RWPE1 (cell line): ENCODE results near the gene DYNC1H1.

Experiments
- CTCF ChIA-PET: fragments of 350-600 bp; sonication (Branson Sonifier 250); formaldehyde crosslinking; extraction: SDS; loops from one replicate; lab custom pipeline; 2021; lab: Yijun Ruan, JAX
- POLR2A ChIA-PET: fragments of 400-600 bp; formaldehyde crosslinking; extraction: SDS; loops from one replicate; lab custom pipeline; 2020; ENCODE audit warnings: antibody characterized with exemption; ENCODE audit not compliant: low non-redundant PET; lab: Yijun Ruan, JAX
- DNase-seq: peaks from one replicate; pipeline ENCODE4 v3.0.0; 2012; ENCODE audit warnings: low spot score
- H3K27ac ChIP-seq: fragments of 450-650 bp; 2 replicates; pipeline ENCODE4 v1.5.1; 2017
- TF ChIP-seq, protein P1 (sequence below): fragments of 450-650 bp; conservative IDR thresholded peaks from 2 replicates; pipeline ENCODE4 v1.5.1; 2017; ENCODE audit warnings: low read depth, mild to moderate bottlenecking

DYNC1H1 gene

GRCh38 chr14:102011631-102012030, 47.3 kb downstream of the DYNC1H1 start:
- ChIA-PET POLR2A (no interaction called here), CTCF (interaction anchor here (0.5 to 0.8 kb wide), 3 partner anchors 20 to 305 kb away, joined by 3 to 4 read pairs (median 3); no protein-coding TSS in a partner anchor)
- TF ChIP-seq, protein P1, sequence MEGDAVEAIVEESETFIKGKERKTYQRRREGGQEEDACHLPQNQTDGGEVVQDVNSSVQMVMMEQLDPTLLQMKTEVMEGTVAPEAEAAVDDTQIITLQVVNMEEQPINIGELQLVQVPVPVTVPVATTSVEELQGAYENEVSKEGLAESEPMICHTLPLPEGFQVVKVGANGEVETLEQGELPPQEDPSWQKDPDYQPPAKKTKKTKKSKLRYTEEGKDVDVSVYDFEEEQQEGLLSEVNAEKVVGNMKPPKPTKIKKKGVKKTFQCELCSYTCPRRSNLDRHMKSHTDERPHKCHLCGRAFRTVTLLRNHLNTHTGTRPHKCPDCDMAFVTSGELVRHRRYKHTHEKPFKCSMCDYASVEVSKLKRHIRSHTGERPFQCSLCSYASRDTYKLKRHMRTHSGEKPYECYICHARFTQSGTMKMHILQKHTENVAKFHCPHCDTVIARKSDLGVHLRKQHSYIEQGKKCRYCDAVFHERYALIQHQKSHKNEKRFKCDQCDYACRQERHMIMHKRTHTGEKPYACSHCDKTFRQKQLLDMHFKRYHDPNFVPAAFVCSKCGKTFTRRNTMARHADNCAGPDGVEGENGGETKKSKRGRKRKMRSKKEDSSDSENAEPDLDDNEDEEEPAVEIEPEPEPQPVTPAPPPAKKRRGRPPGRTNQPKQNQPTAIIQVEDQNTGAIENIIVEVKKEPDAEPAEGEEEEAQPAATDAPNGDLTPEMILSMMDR = no peak
- no peak for DNase-seq
- no peak overlapping the region for H3K27ac ChIP-seq

GRCh38 chr14:102012336-102012735, 48.0 kb downstream of the DYNC1H1 start:
- CTCF ChIA-PET = interaction anchor here (0.5 to 0.6 kb wide), 2 partner anchors 11 to 21 kb away, joined by 3 read pairs; no protein-coding TSS in a partner anchor
- DNase-seq = no peak
- H3K27ac ChIP-seq = no peak overlapping the region
- POLR2A ChIA-PET = no interaction called here
- TF ChIP-seq, protein P1 = no peak

- CTCF ChIA-PET = interaction anchor here (0.5 to 1.0 kb wide), 2 partner anchors 38 to 395 kb away, joined by 3 to 5 read pairs; no protein-coding TSS in a partner anchor
- POLR2A ChIA-PET = no interaction called here
Measured at GRCh38 chr14:102013669-102014200, 49.4 kb downstream of the DYNC1H1 start.

DNA sequence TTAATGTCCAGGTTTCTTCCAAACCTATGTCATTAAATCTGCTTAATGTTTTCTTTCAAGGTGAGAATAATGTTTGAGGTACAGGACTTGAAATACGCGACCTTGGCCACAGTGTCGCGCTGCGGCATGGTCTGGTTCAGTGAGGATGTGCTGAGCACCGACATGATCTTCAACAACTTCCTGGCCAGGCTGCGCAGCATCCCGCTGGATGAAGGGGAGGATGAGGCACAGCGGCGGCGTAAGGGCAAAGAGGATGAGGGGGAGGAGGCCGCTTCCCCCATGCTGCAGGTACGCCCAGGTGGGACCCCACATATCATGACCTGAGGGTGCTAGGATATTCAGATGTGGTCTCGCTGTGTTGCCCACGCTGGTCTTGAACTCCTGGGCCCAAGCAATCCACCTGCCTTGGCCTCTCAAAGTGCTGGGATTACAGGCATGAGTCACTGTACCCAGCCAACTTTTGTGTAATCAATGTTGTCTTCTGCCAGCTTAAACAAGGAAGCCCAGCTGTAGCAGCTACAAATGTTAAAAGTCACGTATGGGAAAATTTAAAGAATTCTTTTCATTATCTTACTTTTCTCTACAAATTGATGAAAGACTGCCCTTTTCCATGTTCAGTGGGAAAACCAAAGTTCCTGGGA, 50.8 kb downstream of the DYNC1H1 start:
- CTCF ChIA-PET = interaction anchor here (0.6 to 0.7 kb wide), 2 partner anchors 22 to 82 kb away, joined by 3 to 4 read pairs; no protein-coding TSS in a partner anchor
- no peak for DNase-seq
- TF ChIP-seq, protein P1 = no peak
- H3K27ac ChIP-seq = no peak overlapping the region
- POLR2A ChIA-PET = no interaction called here

More at GRCh38 chr14:102013669-102014200, 49.4 kb downstream of the DYNC1H1 start:
- no peak for DNase-seq
- TF ChIP-seq, protein P1 = no peak
- no peak overlapping the region for H3K27ac ChIP-seq

GRCh38 chr14:102015771-102016170, 51.4 kb downstream of the DYNC1H1 start:
- TF ChIP-seq, protein P1 = no peak
- POLR2A ChIA-PET = no interaction called here
- CTCF ChIA-PET = interaction anchor here (0.7 kb wide), 2 partner anchors 24 to 81 kb away, joined by 3 to 5 read pairs; no protein-coding TSS in a partner anchor
- H3K27ac ChIP-seq = no peak overlapping the region
- DNase-seq = no peak

GRCh38 chr14:102016420-102017090, 52.2 kb downstream of the DYNC1H1 start:
- POLR2A ChIA-PET = no interaction called here
- CTCF ChIA-PET = interaction anchor here (0.7 kb wide), 1 partner anchor 23 kb away, joined by 5 read pairs; no protein-coding TSS in a partner anchor
- H3K27ac ChIP-seq = 0 out of 2 replicates have a peak overlapping the region, but pooled peaks have one; percentile 10
- DNase-seq = no peak
- TF ChIP-seq, protein P1 = no peak
